GM12878 (cell line): ENCODE data around the gene SMARCC1. TPM values are rescaled to one million over a fixed set of nuclear protein-coding genes. Genes with fewer than 3 reads are reported as not detected.

Source experiments
- ATAC-seq: fragments of 200-7000 bp; cut with Tn5 transposase; 3 replicates; pipeline ENCODE4 v1.9.1; 2020; ENCODE audit warnings: mild to moderate bottlenecking, moderate library complexity
- BruUV-seq: library from RNA; stranded (reverse); fragments of 400-500 nt; replicated peaks from 2 replicates; lab custom pipeline; 2021; lab: Mats Ljungman, UMichigan
- CTCF ChIA-PET: fragments of 300-600 bp; sonication (Branson Sonifier 250); formaldehyde crosslinking; extraction: SDS; loops from one replicate; lab custom pipeline; 2021; ENCODE audit warnings: inconsistent platforms; lab: Yijun Ruan, JAX
- POLR2A ChIA-PET: fragments of 350-600 bp; formaldehyde crosslinking; extraction: SDS; loops from one replicate; lab custom pipeline; 2021; ENCODE audit warnings: inconsistent platforms; lab: Charles Lee
- RAD21 ChIA-PET: fragments of 300-600 bp; sonication (Branson Sonifier 250); formaldehyde crosslinking; loops from one replicate; lab custom pipeline; 2023; ENCODE audit warnings: antibody characterized with exemption; ENCODE audit not compliant: unreplicated experiment; lab: Charles Lee
- SMC1A ChIA-PET: fragments of 300-600 bp; sonication (Branson Sonifier 250); formaldehyde crosslinking; loops from one replicate; lab custom pipeline; 2023; ENCODE audit not compliant: unreplicated experiment, uncharacterized antibody; lab: Charles Lee
- DNase-seq: peaks from one replicate; pipeline ENCODE4 v3.0.0-alpha.2; 2011; ENCODE audit warnings: low read depth, low spot score
- FAIRE-seq: peaks from 3 replicates; lab custom pipeline; 2011; peaks lifted over from hg19 to GRCh38; lab: Jason Lieb, UNC
- H2AFZ ChIP-seq: 2 replicates; pipeline ENCODE4 v1.6.0; 2011; ENCODE audit warnings: low read depth, low read length, control low read depth; ENCODE audit not compliant: control insufficient read depth
- H3K27ac ChIP-seq: 2 replicates; pipeline ENCODE4 v1.5.1; 2011; ENCODE audit warnings: control low read depth; ENCODE audit not compliant: control insufficient read depth, insufficient read depth
- H3K27me3 ChIP-seq, 2 experiments: replicated peaks in 1 of 2; 2 replicates each; pipeline versions ENCODE4 v1.6.0 to v1.6.1; 2011; ENCODE audit warnings: low read length in 1 of 2; ENCODE audit not compliant: control insufficient read depth in 2 of 2, insufficient read depth in 2 of 2
- H3K36me3 ChIP-seq, 2 experiments: 2 replicates each; pipeline ENCODE4 v1.5.1; 2011; ENCODE audit warnings: low read length in 1 of 2; ENCODE audit not compliant: control insufficient read depth in 2 of 2, insufficient read depth in 2 of 2
- H3K4me1 ChIP-seq: 2 replicates; pipeline ENCODE4 v1.6.1; 2011; ENCODE audit warnings: mild to moderate bottlenecking, low read length, moderate library complexity, mixed read lengths; ENCODE audit not compliant: control insufficient read depth, insufficient read depth
- H3K4me2 ChIP-seq: 2 replicates; pipeline ENCODE4 v1.6.0; 2011; ENCODE audit warnings: control low read depth; ENCODE audit not compliant: control insufficient read depth, insufficient read depth
- H3K4me3 ChIP-seq: fragments of 200-600 bp; sonication (generic); 2 replicates; pipeline ENCODE4 v1.5.1; 2016
- H3K79me2 ChIP-seq: 2 replicates; pipeline ENCODE4 v1.6.0; 2011; ENCODE audit warnings: low read length; ENCODE audit not compliant: control insufficient read depth, insufficient read depth
- H3K9ac ChIP-seq: 2 replicates; pipeline ENCODE4 v1.8.0; 2011; ENCODE audit warnings: low read length, control low read depth, mixed read lengths; ENCODE audit not compliant: control insufficient read depth, insufficient read depth
- H3K9me3 ChIP-seq: replicated peaks from 3 replicates; pipeline ENCODE4 v1.5.1; 2011; ENCODE audit warnings: mild to moderate bottlenecking, low read length; ENCODE audit not compliant: control insufficient read depth, insufficient read depth
- H4K20me1 ChIP-seq: 2 replicates; pipeline ENCODE4 v1.6.0; 2011; ENCODE audit not compliant: control insufficient read depth, insufficient read depth
- BCLAF1 ChIP-seq: fragments of 450-650 bp; IDR thresholded peaks from 2 replicates; pipeline ENCODE4 v1.6.1; 2017; ENCODE audit warnings: antibody characterized with exemption, mild to moderate bottlenecking, moderate library complexity
- BHLHE40 ChIP-seq, 2 experiments: fragments of 450-650 bp in 1 of 2; IDR thresholded peaks; 2 replicates each; pipeline ENCODE4 v1.6.1; 2011 to 2017; ENCODE audit warnings: low read depth in 2 of 2, borderline replicate concordance in 1 of 2, improper control_type of control experiment in 1 of 2, low read length in 1 of 2, mild to moderate bottlenecking in 1 of 2
- MEF2B ChIP-seq: fragments of 450-650 bp; IDR thresholded peaks from 2 replicates; pipeline ENCODE4 v1.6.1; 2018; ENCODE audit warnings: mild to moderate bottlenecking, moderate library complexity; ENCODE audit not compliant: partially characterized antibody, poor library complexity, severe bottlenecking
- MXI1 ChIP-seq: fragments of 150-350 bp; IDR thresholded peaks from 2 replicates; pipeline ENCODE4 v1.6.1; 2011; ENCODE audit warnings: low read depth, mild to moderate bottlenecking, inconsistent platforms, low read length, improper control_type of control experiment
- PAX5 ChIP-seq: IDR thresholded peaks from 2 replicates; pipeline ENCODE4 v1.6.1; 2011; ENCODE audit warnings: low read depth, low read length, borderline replicate concordance
- RFX5 ChIP-seq: IDR thresholded peaks from 2 replicates; pipeline ENCODE4 v1.6.1; 2011; ENCODE audit warnings: low read depth, low read length, improper control_type of control experiment
- STAT1 ChIP-seq: fragments of 450-650 bp; conservative IDR thresholded peaks from 2 replicates; pipeline ENCODE4 v1.6.1; 2014; ENCODE audit warnings: antibody characterized with exemption, mild to moderate bottlenecking
- YY1 ChIP-seq: IDR thresholded peaks from 2 replicates; pipeline ENCODE4 v1.6.1; 2011; ENCODE audit warnings: low read depth, mild to moderate bottlenecking, low read length
- ZZZ3 ChIP-seq: IDR thresholded peaks from 2 replicates; pipeline ENCODE4 v1.6.1; 2011; ENCODE audit warnings: low read depth; ENCODE audit not compliant: control insufficient read depth, insufficient read length
- WGBS: methylation state at CpG from one replicate; pipeline ENCODE4 v1.1.6; 2016; ENCODE audit warnings: low lambda C conversion rate; ENCODE audit not compliant: insufficient replicate concordance, insufficient coverage; ENCODE audit errors: missing lambda C conversion rate; 5-methylcytosine and 5-hydroxymethylcytosine counted together
- in situ Hi-C: fragments of 300-500 bp; cut with MboI; formaldehyde crosslinking; loops from 9 replicates; pipeline ENCODE4 v1.14.3; 2018; ENCODE audit warnings: mixed read lengths
- intact Hi-C: fragments of 100-400 bp; cut with micrococcal nuclease; formaldehyde crosslinking; loops from one replicate; pipeline ENCODE4 v1.14.2; 2022; ENCODE audit not compliant: unreplicated experiment
- polyA plus RNA-seq, 11 experiments: library from polyadenylated mRNA; depleted of rRNA in 4 of 11; unstranded in 6 of 11; stranded (reverse) in 5 of 11; fragments of >200 nt; fragmentation: Nextera tagmentation in 4 of 11; fragmentation: Illumina TruSeq in 1 of 11; extraction: Ambion mirVana in 4 of 11; extraction: Trizol in 1 of 11; gene quantifications; 1 replicate in 1 of 11; 2 replicates in 10 of 11; pipeline versions ENCODE4 v1.2.1 to v1.2.3, GENCODE V29; 2011 to 2016; ENCODE audit warnings: inconsistent platforms in 2 of 11, missing spikeins in 2 of 11, low read depth in 1 of 11
- total RNA-seq, 4 experiments: library from RNA; depleted of rRNA in 3 of 4; stranded (reverse); fragments of >200 nt in 3 of 4; fragmentation: Illumina TruSeq in 1 of 4; extraction: Trizol in 1 of 4; gene quantifications; 2 replicates each; pipeline versions ENCODE4 v1.2.1 to v1.2.3, GENCODE V29; 2013 to 2021
- TF ChIP-seq, protein P1 (sequence below): fragments of 150-350 bp; IDR thresholded peaks from 2 replicates; pipeline ENCODE4 v1.6.1; 2014; ENCODE audit warnings: mild to moderate bottlenecking, low read depth, low read length
- TF ChIP-seq, protein P2 (sequence below): fragments of 450-650 bp; formaldehyde crosslinking; IDR thresholded peaks from 2 replicates; pipeline ENCODE4 v1.5.0; 2022; ENCODE audit warnings: mild to moderate bottlenecking, missing genetic modification characterization

SMARCC1 gene
- total and polyA plus RNA-seq, 10 of the 15 experiments (the other 5 are each of a cell fraction or from before 2014, with no cell fraction given): 26.6 to 147 (median 57.1) TPM

- Histone ChIP-seq H2AFZ (peak overlapping the region; percentile 87), H3K36me3 (peaks cover 0 to 3% of the 10 kb centered on the region in 2 experiments; a peak in 1 of 4 replicates), H3K4me1 (peaks cover 5% of the 10 kb centered on the region), H3K27me3 (no peaks in the 10 kb centered on the region), H3K4me2 (peak overlapping the region; percentile 99), H3K9ac (peak overlapping the region; percentile 95), H3K27ac (peak overlapping the region; percentile 97), H4K20me1 (no peaks in the 10 kb centered on the region), H3K79me2 (peaks cover 44% of the 10 kb centered on the region), H3K9me3 (no peaks in the 10 kb centered on the region)
- RAD21 ChIA-PET: interaction anchor here (0.6 to 1.2 kb wide), 4 partner anchors 20 to 262 kb away, joined by 3 to 4 read pairs (median 3); no protein-coding TSS in a partner anchor
- POLR2A ChIA-PET: interaction anchor here (0.7 to 0.9 kb wide), 3 partner anchors 20 to 304 kb away, joined by 3 read pairs; partner anchors contain the start of gene DHX30
- in situ Hi-C loops: no loop called here
- SMC1A ChIA-PET: interaction anchor here (1.3 kb wide), 1 partner anchor 69 kb away, joined by 3 read pairs; no protein-coding TSS in a partner anchor
- DNase-seq: no peak
- FAIRE-seq: peak; percentile 61
- intact Hi-C loops: loop anchor here (5.0 kb wide), 1 partner anchor 40 kb away; no protein-coding TSS in a partner anchor
- CTCF ChIA-PET: interaction anchor here (1.1 to 1.4 kb wide), 4 partner anchors 10 to 42 kb away, joined by 3 to 5 read pairs (median 4); no protein-coding TSS in a partner anchor
- 0 out of 2 replicates have a peak, but pooled peaks have one; percentile 18 for TF ChIP-seq PAX5
- TF ChIP-seq STAT1: no peak
- no peak for TF ChIP-seq RFX5
- TF ChIP-seq, protein P1, sequence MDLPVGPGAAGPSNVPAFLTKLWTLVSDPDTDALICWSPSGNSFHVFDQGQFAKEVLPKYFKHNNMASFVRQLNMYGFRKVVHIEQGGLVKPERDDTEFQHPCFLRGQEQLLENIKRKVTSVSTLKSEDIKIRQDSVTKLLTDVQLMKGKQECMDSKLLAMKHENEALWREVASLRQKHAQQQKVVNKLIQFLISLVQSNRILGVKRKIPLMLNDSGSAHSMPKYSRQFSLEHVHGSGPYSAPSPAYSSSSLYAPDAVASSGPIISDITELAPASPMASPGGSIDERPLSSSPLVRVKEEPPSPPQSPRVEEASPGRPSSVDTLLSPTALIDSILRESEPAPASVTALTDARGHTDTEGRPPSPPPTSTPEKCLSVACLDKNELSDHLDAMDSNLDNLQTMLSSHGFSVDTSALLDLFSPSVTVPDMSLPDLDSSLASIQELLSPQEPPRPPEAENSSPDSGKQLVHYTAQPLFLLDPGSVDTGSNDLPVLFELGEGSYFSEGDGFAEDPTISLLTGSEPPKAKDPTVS: 0 out of 2 replicates have a peak, but pooled peaks have one; percentile 1
- no peak for TF ChIP-seq BCLAF1
- peak; percentile 42; the same call in 1 of the 2 replicates for TF ChIP-seq YY1
- TF ChIP-seq ZZZ3: no peak
- 0 out of 2 replicates have a peak, but pooled peaks have one; percentile 25 for TF ChIP-seq MXI1
- TF ChIP-seq BHLHE40 (IDR thresholded peaks at IDR 0.05; ENCODE audit: borderline replicate concordance in 1 of 2, low read depth in 2 of 2, low read length in 1 of 2): peak in 1 of 2 experiments; percentile 63; a peak in 2 of 4 replicates
- peak; percentile 84 for TF ChIP-seq MEF2B
- TF ChIP-seq, protein P2, sequence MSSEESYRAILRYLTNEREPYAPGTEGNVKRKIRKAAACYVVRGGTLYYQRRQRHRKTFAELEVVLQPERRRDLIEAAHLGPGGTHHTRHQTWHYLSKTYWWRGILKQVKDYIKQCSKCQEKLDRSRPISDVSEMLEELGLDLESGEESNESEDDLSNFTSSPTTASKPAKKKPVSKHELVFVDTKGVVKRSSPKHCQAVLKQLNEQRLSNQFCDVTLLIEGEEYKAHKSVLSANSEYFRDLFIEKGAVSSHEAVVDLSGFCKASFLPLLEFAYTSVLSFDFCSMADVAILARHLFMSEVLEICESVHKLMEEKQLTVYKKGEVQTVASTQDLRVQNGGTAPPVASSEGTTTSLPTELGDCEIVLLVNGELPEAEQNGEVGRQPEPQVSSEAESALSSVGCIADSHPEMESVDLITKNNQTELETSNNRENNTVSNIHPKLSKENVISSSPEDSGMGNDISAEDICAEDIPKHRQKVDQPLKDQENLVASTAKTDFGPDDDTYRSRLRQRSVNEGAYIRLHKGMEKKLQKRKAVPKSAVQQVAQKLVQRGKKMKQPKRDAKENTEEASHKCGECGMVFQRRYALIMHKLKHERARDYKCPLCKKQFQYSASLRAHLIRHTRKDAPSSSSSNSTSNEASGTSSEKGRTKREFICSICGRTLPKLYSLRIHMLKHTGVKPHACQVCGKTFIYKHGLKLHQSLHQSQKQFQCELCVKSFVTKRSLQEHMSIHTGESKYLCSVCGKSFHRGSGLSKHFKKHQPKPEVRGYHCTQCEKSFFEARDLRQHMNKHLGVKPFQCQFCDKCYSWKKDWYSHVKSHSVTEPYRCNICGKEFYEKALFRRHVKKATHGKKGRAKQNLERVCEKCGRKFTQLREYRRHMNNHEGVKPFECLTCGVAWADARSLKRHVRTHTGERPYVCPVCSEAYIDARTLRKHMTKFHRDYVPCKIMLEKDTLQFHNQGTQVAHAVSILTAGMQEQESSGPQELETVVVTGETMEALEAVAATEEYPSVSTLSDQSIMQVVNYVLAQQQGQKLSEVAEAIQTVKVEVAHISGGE (CRISPR knock-in tag): no peak
- TF ChIP-seq, all 136 proteins: peak for 6
- peak; percentile 34 for ATAC-seq
- H3K4me3 ChIP-seq: peak overlapping the region; percentile 75
- BruUV-seq: no TSS peak
- WGBS: 9% methylated on average over 23 of the region's 23 CpGs
Measured at GRCh38 chr3:47782446-47783308, 984 bp upstream of the SMARCC1 start.
